GM21529 (cell line): Measurements from ENCODE around the gene MARK3.

Experiments used
- ATAC-seq: cut with Tn5 transposase; IDR thresholded peaks from one replicate; pipeline ENCODE4 v1.9.1; 2021; ENCODE audit not compliant: unreplicated experiment

The MARK3 gene

DNA sequence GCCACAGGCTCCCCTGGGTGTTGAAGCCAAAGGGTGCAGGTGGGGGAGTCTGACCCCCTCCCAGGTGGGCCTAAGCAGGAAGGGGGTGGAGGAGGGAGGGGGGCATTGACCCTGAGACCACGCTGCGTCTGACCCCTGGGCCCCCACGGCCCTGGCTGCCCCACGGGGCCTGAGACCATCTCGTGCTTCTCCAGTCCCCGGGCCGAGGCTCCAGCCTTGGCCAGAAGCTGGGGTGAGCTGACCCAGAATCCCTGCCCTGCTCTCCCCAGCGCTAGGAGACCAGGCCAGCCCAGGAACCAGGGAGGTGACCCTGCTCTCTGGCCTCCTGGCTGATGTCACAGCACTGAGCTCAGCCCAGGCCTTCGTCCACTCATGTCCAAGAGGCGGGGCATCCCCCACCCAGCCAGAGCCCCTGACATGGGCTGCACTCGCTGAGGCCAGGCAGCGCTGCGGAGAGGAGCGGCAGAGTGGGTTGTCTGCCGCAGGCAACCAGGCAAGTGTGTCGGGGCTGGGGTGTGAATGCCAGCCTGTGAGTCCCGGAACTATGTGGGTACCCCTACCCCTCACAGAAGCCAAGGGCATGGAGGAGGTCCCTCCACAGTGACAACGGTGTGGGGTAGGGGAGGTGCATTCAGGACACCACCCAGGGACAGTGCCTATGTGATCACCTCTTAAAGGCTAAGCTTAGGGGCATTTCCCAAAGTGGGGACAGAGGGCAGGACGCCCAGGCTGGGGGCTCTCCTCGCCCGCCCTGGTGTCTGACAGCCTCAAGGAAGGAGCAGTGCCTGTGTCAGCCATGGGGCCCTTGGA, 150.1 kb downstream of the MARK3 start:
- no peak for ATAC-seq

DNA sequence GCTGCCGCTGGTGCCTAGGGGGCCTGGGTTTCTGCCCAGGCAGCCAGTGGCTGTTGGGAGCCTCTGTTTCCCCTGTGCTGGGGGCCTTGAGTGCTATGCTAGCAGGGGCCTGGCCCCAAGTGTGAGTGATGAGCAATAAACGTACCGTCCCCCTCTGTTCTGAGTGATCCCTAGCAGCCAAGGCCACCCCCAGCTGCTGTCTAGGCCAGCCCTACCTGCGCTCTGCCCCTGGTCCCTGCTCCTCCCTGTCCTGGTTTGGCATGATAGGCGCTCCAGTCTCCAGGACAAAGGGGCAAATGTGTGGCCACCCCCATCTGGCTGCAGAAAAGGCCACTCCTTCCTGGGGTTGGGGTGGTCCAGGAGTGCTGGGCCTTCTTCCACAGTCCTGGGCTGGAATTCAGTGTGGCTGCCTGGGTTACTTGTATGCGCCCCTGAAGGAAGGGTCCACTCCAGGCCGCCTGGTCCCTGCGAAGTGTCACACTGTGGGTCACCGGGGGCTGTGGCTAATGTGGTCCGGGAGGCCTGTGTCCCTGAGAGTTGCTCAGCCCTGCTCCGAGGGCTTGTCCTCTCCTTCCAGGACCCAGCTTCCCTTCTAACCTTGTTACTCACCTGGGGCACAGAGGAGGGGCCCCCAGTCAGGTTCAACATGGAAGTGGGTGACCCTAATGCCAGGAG, 150.8 kb downstream of the MARK3 start:
- ATAC-seq, result no peak

DNA sequence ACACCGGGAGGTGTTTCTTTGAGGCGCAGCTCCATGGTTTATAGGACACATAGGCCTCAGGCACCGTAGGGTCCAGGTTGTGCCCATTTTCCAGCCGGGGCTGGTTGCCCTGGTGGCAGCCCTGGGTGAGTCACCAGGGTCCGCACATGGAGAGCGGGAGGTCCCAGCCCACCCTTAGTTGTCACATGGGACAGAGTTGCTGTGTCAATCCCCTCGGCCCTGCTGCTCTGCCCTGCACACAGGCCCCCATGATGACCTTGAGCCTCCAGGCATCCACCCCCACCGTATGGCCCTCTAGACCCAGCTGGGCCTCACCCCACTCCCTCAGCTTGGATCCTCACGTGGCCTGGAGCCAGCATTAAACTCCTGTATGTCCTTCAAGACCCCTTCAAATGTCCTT, 151.5 kb downstream of the MARK3 start:
- ATAC-seq, result no peak

DNA sequence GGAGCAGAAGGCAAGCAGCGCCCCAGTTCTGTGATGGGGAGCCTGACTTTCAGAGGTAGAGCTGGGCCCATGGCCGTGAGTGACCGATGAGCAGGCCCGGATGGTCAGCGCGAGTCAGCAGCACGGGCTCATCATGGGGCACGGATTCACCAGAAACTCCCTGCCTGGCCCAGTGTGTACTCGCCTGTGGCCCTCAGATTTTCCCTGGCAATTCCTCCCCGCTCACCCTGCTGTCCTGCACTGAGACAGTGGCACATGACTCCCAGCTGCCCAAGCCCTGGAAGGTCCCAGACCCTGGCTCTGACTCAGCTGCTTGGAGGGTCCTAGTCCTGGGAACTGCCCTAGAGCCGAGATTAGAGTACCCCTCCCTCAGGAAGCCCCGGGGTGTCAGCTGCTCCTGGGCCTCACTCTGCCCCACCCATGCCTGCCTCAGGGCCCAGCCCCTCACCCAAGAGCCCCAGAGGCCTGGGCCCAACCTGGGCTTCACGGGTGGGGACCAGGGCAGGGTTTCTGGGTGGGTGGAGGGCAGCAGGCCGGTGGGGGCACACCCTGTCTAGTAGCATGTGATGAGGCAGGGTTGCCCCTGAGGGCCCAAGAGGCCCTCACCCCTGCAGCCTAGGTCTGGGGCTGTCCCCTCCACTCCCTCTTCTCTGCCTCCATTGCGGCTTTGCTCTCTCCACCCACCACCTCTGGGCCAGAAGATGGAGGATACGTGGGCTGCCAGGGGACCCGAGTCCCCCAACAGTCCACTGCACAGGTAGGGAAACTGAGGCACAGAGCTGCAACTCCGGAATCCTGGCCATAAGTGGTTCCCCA, 152.2 kb downstream of the MARK3 start:
- ATAC-seq, result no peak

DNA sequence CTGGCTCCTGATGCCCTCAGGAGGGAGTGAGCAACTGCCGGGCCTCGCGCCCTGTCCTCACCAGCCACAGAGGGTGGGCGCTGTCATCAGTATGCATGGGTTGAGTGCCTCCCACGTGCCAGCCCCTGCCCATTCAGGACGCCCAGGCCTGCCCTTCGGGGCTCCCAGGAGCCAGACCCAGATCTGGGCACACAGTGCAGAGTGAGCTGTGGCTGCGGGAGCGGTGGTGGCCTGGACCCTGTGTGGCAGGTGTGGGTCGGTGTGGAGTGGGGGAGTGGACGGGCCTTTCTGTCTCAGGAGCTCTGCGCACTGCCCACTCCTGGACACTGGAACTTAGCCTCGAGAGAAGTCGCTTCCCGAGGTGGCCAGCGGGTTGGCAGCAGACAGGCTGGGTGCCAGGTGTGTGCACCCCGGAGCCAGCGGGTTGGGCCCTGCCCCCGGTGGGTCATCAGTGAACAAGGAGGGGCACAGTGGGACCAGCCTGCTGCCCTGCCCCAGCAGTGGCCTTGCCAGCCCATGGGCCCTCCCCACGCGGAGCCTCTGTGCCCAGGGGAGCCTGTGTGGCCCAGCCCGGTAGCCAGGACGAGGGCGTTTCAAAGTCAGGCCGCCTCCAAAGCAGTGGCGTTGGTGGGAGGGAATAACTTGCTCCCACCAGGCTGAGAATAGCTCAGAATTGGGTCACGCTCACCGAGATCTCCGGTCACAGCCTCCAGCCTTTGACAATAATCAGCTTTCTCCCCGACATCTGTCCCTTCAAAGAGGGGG, 153.3 kb downstream of the MARK3 start:
- no peak for ATAC-seq

DNA sequence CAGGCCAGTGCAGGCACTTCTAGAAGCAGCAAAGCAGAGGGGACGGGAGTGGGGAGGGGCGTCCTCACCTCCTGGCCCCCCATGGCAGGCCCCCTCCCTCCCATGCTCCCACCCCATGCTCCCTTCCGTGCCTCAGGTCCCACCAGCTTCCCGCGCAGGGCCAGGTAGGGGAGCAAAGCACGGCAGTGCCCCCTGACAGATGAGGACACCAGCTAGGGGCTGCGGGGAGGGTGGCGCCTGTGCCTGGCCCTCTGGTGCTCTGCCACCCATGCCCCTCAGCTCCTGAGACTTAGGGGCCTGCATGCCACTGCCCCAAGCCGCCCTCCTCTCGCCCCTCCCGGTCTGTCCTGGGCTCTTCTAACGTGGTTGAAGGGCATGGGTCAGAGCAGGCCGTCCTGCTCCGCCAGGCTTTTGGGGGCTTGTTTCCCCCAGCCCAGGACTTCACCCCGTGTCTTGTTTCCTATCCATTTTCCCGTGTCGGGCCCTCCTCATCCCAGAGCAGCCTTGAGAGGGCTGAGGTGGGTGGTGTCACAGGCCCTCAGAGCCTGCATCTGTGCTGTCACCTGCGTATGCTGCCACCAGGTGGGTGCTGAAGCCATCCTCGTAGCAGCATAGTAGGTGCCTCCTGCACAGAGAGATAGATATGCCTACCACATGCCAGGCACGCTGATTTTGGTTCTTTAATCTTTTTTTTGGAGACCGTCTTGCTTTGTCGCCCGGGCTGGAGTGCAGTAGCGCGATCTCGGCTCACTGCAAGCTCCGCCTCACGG, 154.0 kb downstream of the MARK3 start:
- no peak for ATAC-seq

DNA sequence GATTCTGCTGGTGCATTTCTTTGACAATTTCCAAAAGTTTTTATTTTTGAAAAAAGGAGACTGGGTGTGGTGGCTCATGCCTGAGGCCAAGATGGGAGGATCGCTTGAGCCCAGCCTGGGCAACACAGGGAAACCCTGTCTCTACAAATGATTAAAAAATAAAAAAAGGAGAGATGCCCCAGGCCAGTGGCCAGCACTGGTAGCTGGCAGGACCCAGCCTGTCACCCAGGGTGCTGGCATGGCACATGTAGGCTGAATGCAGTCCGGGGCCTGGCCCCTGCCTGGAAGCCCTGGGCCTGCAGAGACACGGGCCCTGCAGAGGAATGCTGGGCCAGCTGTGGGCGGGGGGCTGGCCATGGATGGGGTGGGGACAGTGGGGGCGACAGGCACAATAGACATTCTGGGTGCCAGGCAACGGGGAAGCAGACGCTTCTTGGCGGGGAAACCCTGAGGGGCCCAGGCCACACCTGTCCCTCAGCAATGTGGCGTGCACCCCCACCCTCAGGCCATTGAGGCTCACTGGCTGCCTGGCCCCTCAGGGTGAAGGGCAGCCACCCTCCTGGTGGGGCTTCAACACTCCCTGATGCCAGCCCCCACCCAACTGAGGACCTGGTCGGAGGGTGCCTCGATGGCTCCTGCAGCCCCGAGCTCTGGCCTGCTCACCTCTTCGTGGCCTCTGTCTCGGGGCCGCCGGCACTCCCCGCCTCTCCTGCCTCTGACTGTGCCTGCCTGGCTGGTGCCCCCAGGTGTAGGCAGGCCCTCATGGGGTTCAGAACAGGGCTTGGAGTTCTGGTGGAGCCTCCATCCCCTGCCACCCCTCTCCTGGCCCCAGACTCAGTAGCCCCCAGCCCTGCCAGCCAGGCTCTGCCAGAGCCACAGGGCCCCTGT, 155.8 kb downstream of the MARK3 start:
- ATAC-seq, result no peak

DNA sequence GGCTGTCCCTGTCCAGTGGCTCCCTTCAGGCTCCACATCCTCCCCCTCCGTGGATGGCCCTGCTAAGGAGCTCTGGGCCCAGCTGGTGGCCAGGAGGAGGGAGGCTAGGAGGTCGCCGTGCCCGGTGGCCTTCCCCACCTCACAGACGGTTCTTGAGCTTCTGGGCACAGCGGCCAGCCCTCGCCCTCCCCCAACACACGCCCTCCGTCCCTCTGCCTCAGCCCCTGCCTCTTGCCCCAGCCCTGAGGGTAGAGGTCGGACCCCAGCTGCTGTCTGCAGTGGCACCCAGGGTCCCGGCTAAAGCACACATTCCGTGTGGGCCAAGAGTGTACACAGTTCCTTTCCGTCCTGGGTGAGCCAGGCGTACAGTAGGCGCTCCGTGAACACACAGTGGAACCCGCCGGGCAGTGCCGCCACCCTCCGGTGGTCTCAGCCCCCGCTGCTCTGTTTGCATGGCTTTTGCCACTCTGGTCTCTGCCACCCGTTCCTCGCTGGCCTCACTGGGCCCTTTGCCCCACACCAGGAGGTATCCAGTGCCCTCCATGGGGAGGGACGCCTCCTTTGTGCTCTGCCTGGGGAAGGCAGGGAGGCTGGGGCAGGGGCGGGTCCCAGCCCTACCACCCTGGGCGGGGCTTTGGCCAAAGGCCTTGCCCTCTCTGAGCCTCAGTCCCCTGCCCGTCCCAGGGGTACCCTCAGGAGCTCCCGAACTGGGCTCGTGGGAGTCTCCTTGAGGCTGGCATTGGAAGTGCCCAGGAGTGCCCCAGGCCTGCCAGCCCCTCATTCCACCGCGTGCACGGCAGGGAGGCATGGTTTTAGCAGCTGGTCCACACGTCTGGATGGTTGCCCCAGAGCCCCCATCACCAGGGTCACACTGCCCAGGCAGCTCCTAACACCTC, 156.7 kb downstream of the MARK3 start:
- ATAC-seq, result no peak

DNA sequence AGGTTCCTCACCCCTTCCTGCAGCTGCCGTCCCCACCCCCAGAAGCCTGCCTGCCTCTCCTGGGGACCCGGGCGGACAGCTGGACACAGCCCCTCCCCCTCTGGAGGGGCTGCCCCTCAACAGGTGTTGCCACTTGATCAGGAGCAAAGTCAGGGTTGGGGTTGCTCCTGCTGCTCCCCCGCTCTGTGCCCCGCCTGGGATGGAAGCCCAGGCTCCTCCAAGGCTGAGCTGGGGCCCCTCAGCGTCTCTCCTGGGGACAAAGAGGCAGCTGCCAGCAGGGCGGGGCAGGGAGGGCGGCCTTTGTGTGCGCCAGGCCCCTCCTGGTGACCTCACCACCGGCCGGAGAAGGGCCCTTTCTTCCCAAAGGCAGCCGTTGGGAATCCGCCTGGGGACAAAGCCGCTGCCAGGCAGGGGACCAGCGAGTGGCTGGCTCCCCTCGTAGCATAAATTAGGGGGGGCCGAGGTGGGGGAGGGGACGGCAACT, 157.4 kb downstream of the MARK3 start:
- no peak for ATAC-seq

DNA sequence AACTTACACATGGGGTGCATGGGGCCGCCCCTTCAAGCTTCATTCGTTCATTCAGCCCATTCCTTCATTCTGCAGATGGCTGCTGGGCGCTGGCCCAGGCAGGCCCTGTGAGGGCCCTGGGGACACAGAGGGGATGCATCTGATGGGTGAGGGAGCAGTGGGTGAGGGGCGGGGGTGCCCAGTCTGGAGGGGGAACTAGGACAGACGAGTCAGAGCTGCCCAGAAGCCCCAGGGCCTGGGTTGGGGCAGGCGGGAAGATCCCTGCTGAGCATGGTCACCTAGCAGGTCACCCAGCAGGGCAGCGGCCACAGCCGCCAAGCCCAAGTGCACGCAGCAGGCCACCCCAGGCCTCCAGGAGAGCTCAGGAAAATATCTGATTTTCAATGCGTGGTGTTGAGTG, 157.9 kb downstream of the MARK3 start:
- ATAC-seq, result no peak

DNA sequence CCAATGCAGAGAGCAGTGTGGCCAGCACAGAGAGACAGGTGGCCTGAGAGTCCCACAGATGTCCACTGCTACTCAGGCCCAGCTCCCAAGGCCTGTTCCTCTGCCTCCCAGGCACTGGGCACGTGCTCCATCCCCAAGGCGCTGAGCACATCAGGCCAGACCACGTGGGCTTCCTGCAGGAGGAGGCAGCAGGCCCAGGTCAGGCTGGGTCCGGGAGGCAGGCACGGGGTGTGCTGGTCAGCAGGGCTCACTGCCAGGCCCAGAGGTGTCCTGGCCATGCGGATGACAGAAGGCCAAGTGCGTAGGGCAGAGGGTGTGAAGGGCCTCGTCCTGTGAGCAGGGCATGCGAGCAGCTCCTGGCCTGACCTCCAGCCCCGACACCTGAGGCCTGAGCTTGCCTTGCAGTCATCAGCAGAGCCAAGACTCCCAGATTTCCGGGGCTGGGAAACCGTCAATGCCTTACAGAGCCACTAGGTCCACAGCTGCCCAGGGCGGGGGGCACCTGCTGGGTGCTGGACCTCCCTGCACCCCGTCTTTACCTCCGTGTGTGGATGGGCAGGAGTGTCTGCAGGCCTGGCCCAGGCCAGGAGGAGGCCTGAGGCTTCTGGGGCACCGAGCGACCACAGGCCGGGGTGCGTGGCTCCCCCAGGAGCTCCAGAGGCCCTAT, 158.6 kb downstream of the MARK3 start:
- no peak for ATAC-seq

DNA sequence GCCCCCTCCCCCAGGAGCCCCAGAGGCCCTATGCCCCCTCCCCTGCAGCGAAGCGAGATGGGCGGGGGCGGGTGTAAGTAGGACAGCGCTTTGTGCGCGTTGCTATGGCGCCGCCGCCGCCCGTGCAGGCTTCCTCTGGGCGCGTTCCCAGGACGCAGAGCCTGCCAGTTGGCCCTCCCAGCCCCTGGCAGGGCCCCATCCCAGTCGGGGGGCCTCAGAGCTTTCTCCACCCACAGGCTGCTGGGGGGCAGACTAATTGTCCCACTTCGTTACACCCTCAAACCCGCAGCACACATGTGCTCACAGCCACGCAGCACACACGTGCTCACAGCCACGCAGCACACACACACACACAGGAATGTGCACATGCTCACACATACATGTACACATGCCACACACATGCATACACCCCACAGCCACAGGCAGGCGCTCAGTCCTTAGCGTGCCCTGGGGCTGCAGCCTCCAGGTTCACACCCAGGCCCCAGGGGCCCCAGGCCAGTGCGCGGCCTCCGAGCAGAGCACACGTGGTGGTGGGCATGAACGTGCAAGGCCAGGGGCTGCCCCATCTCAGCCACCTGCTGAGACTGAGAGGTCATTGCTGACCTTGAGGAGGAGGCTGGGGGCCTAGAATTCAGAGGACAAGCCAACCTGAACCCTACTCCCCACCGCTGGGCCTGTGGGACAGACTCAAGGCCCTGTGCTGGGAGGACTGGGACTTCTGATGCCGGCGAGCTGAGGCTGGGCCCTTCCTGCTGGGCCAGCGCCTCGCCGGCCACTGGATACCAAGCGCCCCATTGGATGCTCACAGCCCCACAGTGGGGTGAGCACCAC, 159.4 kb downstream of the MARK3 start:
- ATAC-seq, result no peak

DNA sequence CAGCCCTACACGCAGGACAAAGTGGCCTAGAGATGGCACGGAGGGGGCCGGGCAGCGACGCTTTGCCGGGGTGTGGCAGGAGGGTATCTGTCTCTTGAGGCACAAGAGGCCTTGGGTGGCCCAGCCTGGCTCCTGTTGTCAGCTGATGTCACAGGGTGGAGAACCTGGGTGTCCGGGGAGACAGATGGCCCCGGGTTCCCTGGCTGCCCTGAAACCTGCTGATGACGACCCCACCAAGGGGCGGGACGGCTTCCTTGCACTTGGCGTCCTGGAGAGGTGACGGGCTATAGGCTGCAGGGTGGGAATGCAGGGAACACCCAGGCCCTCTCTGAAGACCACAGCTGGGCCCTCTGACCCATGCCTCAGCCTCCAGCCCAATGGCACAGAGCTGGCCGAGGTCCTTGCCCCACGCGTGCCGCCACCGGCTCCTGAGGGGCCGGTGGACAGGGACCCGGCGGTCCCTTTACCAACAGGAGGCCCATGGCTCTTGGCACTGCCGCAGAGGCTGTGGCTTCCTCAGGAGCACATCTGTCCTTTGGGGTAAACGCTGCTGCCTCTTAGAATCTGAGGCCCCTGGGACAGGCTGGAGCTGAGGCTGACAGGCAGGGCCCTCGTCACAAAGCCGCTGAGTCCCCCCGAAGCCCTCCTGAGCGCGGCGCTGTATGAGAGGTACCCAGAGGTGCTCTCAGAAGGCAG, 160.2 kb downstream of the MARK3 start:
- ATAC-seq, result no peak

DNA sequence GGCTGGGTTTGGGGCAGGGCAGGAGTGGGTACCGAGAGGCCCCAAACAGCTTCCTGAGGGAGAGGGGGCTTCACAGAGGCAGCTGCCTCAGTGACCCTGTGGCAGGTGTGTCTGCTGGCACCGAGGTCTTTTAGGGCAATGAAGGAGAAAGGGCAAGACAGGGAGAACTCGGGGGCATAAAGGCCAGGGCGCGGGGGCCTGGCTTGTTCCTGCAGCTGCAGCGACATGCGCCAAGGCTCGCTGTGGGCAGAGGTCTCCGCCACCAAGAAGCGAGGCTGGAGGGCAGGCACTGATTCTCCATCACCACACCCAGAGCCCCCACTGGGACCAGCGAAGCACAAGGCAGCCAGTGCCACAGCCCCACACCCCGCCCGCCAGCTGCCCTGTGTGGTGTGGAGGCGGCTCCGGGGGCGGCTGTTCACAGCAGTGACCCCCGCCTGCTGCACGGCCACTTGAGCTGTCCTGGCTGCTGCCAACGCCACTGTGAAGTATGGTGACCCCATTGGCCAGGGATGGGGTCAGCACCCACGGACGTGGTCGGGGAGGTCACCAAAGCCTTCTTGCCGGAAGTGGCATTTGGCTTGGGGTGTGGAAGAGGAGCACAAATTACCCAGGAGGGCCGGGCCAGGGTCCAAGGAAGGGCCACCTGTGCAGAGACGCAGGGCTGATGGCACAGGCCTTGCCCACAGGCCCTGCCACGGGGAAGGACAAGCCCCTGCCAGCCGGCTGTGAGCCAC, 160.9 kb downstream of the MARK3 start:
- ATAC-seq, result no peak

DNA sequence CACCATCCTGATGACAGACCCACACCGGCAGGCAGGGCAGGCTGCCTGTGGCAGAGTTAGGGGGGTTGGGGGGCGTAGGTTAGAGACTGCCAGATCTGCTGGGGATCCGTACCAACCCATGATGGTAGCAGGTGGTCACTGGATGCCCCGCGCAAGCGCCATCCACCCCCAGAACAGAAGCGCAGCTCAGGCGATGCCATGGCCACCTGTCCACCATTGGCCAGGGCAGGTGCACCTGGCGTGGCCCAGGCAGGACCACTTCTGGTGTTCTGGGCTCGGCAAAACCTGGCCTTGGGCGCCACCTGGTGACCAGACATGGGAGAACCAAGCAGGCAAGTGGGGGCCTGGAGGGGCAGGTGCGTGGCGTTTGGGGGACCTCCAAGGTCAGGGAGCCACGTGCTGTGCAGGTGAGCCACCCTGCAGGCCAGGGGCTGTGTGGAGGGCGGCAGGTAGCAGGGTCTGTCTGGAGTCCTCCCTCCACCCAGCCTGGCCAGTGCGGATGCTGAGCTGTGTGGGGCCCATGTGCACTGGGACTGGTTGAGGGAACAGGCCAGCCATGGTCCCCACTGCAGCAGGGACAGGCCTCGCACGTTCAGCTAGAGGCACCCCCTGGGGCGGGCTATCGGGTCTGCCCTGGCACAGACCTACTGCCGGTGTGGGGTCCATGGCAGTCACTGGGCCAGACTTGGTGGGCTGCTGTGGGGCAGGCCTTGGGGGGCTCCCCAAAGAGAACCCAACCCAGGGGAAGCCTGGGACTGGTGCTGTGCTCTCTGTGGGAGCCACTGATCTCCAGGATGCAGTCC, 161.6 kb downstream of the MARK3 start:
- peak; percentile 67 for ATAC-seq
